ENCODE results near the gene NMBR. TPM values are rescaled to one million over a fixed set of nuclear protein-coding genes. Genes with fewer than 3 reads are reported as not detected.

The NMBR gene
- total RNA-seq, 1 donor from 2014 or later, result 0.35 TPM

- Mint-ChIP-seq H3K9me3 (no peaks in the 10 kb centered on the region), H3K27me3 (ENCODE audit: low read depth) (no peaks in the 10 kb centered on the region), H3K36me3 (ENCODE audit: low read depth) (no peaks in the 10 kb centered on the region), H3K4me1 (peaks cover 4% of the 10 kb centered on the region), H3K27ac (ENCODE audit: unreplicated experiment) (no peak within 1 kb of the TSS), H3K4me3 (no peak within 1 kb of the TSS)
- DNase-seq (ENCODE audit: low read depth, low spot score), result no peak
- TF ChIP-seq, protein P1, sequence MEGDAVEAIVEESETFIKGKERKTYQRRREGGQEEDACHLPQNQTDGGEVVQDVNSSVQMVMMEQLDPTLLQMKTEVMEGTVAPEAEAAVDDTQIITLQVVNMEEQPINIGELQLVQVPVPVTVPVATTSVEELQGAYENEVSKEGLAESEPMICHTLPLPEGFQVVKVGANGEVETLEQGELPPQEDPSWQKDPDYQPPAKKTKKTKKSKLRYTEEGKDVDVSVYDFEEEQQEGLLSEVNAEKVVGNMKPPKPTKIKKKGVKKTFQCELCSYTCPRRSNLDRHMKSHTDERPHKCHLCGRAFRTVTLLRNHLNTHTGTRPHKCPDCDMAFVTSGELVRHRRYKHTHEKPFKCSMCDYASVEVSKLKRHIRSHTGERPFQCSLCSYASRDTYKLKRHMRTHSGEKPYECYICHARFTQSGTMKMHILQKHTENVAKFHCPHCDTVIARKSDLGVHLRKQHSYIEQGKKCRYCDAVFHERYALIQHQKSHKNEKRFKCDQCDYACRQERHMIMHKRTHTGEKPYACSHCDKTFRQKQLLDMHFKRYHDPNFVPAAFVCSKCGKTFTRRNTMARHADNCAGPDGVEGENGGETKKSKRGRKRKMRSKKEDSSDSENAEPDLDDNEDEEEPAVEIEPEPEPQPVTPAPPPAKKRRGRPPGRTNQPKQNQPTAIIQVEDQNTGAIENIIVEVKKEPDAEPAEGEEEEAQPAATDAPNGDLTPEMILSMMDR (conservative IDR thresholded peaks at IDR 0.05), result no peak
Measured at GRCh38 chr6:142132625-142133024, 14.3 kb downstream of the NMBR start, which contains the start of gene GJE1. TSS of gene GJE1 (plus strand) at chr6:142132925. CDS start at chr6:142133159, 234 bp downstream.

- H3K36me3 Mint-ChIP-seq (ENCODE audit: low read depth), result no peaks in the 10 kb centered on the region
- peaks cover 4% of the 10 kb centered on the region for H3K4me1 Mint-ChIP-seq
- no peak for DNase-seq (ENCODE audit: low read depth, low spot score)
- H3K9me3 Mint-ChIP-seq, result no peaks in the 10 kb centered on the region
- no peak overlapping the region for H3K27ac Mint-ChIP-seq (ENCODE audit: unreplicated experiment)
- TF ChIP-seq, protein P1 (conservative IDR thresholded peaks at IDR 0.05), result no peak
- no peak overlapping the region for H3K4me3 Mint-ChIP-seq
- H3K27me3 Mint-ChIP-seq (ENCODE audit: low read depth), result no peaks in the 10 kb centered on the region
Measured at GRCh38 chr6:142130814-142131213, 16.1 kb downstream of the NMBR start.

DNA sequence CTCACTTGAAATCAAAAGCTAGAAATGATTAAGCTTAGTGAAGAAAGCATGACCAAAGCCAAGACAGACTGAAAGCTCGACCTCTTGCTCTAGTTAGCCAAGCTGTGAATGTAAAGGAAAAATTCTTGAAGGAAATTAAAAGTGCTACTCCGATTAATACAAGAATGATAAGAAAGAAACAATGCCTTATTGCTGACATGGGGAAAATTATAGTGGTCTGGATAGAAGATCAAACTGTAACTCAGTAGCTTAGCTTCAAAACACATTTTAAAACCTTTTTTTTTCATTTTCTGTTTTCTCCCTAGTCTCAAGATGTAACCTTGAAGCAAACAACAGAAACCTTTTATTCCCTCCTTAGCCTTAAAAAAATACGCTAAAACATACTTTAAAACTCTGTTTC, 25.6 kb downstream of the NMBR start:
- TF ChIP-seq, protein P1 (conservative IDR thresholded peaks at IDR 0.05), result no peak
- no peaks in the 10 kb centered on the region for H3K36me3 Mint-ChIP-seq (ENCODE audit: low read depth)
- no peaks in the 10 kb centered on the region for H3K4me1 Mint-ChIP-seq
- H3K27ac Mint-ChIP-seq (ENCODE audit: unreplicated experiment), result no peak overlapping the region
- H3K4me3 Mint-ChIP-seq, result no peak overlapping the region
- H3K27me3 Mint-ChIP-seq (ENCODE audit: low read depth), result no peaks in the 10 kb centered on the region
- H3K9me3 Mint-ChIP-seq, result no peaks in the 10 kb centered on the region
- DNase-seq (ENCODE audit: low read depth, low spot score), result no peak

DNA sequence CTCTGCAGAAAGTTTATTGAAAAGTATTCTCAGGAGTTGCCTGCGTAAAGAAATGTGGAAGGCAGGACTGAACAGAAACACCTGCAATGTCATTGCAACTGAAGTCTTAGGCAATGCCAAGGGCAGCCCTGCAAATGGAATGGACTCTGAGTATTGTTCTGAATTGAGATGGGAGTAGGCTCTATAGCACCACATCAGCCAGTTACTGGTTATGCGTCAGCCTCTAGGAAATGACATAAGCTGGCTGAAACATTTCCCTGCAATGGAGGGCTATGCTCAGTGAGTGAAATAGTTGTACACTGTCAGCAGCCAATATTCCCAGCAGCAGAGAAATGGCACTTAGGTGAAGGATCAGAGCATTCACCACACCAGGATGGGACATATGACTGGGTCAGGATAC, 28.0 kb downstream of the NMBR start:
- H3K36me3 Mint-ChIP-seq (ENCODE audit: low read depth), result no peaks in the 10 kb centered on the region
- DNase-seq (ENCODE audit: low read depth, low spot score), result no peak
- no peaks in the 10 kb centered on the region for H3K4me1 Mint-ChIP-seq
- H3K9me3 Mint-ChIP-seq, result no peaks in the 10 kb centered on the region
- TF ChIP-seq, protein P1 (conservative IDR thresholded peaks at IDR 0.05), result no peak
- no peak overlapping the region for H3K27ac Mint-ChIP-seq (ENCODE audit: unreplicated experiment)
- no peaks in the 10 kb centered on the region for H3K27me3 Mint-ChIP-seq (ENCODE audit: low read depth)
- no peak overlapping the region for H3K4me3 Mint-ChIP-seq

DNA sequence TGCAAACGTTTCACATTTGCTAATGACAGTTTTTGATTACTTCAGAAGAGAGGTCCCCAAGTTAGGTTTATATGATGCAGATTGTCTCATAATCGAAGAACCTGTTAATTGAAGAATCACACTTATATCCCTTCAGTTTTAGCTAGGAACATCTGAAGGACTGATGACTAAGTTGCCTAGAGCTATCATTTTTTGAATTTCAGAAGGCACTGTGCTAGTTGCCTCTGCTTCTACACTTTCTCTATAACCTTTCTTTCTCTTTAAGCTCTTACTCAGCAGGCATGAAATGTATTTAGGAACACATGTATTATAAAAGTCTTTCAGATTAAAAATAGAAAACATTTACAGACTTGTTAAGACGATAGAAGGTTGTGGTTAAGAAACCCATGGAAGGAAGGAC, 28.6 kb downstream of the NMBR start:
- no peak for DNase-seq (ENCODE audit: low read depth, low spot score)

More for the DNA sequence above, 28.6 kb downstream of the NMBR start:
- no peak overlapping the region for H3K27ac Mint-ChIP-seq (ENCODE audit: unreplicated experiment)
- no peaks in the 10 kb centered on the region for H3K36me3 Mint-ChIP-seq (ENCODE audit: low read depth)
- no peaks in the 10 kb centered on the region for H3K27me3 Mint-ChIP-seq (ENCODE audit: low read depth)
- no peaks in the 10 kb centered on the region for H3K4me1 Mint-ChIP-seq
- no peaks in the 10 kb centered on the region for H3K9me3 Mint-ChIP-seq
- no peak overlapping the region for H3K4me3 Mint-ChIP-seq
- TF ChIP-seq, protein P1 (conservative IDR thresholded peaks at IDR 0.05), result no peak
